ENCODE results near the gene MEG3. TPM values are rescaled to one million over a fixed set of nuclear protein-coding genes. Genes with fewer than 3 reads are reported as not detected.

Gene MEG3
- total RNA-seq, 1 experiment from 2014 or later: 419 TPM

DNA sequence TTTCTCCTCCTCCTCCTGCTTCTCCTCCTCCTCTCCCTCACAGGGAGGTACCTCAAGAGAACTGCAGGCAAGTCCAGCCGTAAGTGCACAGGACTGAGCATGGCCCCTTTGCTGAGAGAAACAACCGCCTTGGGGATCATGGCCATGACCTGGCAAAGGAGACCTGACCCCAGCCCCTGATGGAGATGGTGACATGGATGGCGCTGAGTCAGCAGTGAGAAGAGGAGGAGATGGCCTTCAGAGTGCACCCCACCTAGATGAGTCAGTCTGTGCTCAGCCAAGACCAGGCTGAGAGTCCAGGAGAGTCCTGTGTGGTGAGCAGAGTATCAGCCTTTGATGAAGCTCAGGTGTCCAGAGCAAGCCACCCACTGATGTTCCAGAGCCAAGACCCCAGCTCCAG, 36.4 kb downstream of the MEG3 start:
- no peak for DNase-seq
- Histone ChIP-seq H3K4me1 (no peaks in the 10 kb centered on the region), H3K27me3 (no peaks in the 10 kb centered on the region), H3K36me3 (peaks cover 89% of the 10 kb centered on the region), H3K4me3 (no peak overlapping the region), H3K9me3 (replicated peaks) (no peaks in the 10 kb centered on the region), H3K27ac (no peak overlapping the region)

DNA sequence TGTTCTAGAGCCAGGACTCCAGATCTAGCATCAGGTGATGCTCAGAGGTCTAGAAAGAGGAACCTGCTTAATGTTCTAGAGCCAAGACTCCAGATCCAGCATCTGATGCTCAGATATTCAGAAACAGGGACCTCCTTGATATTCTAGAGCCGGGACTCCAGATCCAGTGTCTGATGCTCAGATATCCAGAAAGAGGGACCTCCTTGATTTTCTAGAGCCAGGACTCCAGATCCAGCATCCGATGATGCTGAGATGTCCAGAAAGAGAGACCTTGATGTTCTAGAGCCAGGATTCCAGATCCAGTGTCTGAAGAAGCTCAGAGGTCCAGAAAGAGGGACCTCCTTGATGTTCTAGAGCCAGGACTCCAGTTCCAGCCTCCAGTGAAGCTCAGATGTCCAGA, 36.9 kb downstream of the MEG3 start:
- no peaks in the 10 kb centered on the region for H3K9me3 ChIP-seq (replicated peaks)
- H3K4me3 ChIP-seq: no peak overlapping the region
- H3K27me3 ChIP-seq: no peaks in the 10 kb centered on the region
- peaks cover 88% of the 10 kb centered on the region for H3K36me3 ChIP-seq
- no peak for DNase-seq
- H3K4me1 ChIP-seq: no peaks in the 10 kb centered on the region
- H3K27ac ChIP-seq: no peak overlapping the region

DNA sequence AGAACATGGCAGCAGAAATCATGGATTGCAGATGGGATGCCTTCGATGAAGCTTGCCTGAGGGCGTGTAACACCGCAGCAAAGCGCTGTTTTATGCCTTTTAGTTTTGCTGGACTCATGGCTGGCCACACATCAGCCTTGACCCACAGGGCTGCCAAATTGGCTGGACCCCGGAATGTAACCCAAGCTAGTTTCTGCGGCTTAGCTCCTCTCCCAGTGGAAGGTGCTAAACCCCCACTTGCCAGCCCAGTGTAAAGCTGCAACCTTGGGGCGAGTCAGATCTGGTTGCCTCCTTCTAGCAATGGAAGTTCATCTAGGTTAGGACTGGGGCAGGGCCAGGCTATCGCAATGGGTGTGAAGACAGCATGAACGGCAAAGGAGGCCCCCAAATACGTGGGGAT, 38.3 kb downstream of the MEG3 start:
- DNase-seq: no peak
- peaks cover 87% of the 10 kb centered on the region for H3K36me3 ChIP-seq

DNA sequence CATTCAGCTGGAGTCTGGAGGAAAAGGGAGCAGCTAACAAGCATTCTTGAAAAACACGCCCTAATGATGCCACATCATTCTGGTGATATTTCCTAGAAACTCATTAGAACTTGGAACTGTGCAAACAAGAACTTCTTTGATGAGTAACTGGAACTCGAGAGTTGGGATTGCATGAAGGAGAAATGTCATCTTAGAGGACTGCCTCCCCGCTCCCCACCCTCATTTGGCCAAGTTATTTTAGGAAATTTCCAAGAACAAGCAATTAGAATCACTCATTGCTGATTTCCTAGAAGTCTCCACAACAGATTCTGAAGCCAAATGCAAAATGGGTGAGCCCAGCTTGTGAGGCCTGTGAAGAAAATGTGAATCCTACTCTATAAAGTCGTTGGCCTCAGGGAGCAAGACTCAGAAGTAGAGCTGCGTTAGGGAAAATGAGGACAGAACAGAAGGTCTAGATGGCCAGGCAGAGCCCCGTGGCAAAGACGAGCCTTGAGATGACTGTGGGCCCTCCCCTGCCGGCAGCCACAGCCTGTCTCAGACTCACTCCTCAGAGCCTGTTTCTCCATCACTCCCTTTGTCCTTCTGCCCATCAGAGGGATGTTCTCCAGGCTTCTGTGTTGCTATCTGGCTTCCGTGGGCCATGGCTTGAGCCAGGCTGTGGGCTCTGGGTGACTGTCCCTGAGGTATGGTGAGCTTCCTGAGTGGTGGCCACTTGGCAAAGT, 39.2 kb downstream of the MEG3 start:
- H3K36me3 ChIP-seq: peaks cover 80% of the 10 kb centered on the region
- no peak for DNase-seq
- H3K9me3 ChIP-seq (replicated peaks): no peaks in the 10 kb centered on the region

More for the DNA sequence above, 38.3 kb downstream of the MEG3 start:
- no peaks in the 10 kb centered on the region for H3K4me1 ChIP-seq
- no peak overlapping the region for H3K4me3 ChIP-seq
- H3K27me3 ChIP-seq: no peaks in the 10 kb centered on the region
- H3K9me3 ChIP-seq (replicated peaks): no peaks in the 10 kb centered on the region
- no peak overlapping the region for H3K27ac ChIP-seq

DNA sequence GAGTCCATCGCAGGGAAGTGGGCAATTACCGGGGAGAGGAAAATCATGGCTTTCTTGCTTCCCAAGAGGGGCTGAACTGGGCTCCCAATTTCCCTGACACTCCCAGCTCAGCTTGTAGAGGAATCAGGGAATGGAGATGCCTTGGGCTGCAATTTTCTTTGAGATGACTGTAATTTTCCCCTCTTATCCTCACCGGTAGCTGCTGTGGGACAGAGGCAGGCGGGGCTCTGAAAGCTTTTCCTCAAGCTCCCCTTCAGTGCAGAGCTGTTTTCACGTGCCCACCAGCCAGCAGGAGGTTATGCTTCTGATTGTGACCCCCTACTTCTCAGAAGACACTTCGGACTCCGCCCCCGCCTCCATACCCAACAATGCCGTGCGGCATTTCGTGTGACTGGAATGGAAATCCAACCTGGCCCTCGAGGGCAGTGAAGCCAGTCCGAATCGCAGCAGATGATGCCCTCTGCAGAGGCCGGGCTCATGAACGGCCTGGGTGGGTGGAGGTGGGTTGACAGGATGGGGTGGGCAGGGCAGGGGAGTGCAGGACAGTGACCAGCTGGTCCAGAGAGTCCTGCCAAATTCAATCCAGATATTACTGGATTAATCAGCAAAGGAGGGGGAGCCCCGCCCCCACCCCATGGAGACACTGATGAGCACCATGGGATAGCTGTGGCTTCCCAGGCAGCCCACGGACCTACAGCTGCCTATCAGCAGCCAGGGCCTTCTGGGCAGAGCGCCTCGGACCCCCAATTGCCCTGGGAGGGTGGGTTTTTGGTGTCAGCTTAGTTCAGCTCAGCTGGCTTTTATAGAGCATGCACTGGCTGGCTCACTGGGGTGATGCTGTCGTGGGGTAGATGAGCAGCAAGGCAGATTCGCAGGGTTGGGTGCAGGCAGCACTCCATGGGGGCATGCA, 40.0 kb downstream of the MEG3 start:
- Histone ChIP-seq H3K36me3 (peaks cover 74% of the 10 kb centered on the region), H3K27ac (no peak overlapping the region)

More for the DNA sequence above, 39.2 kb downstream of the MEG3 start:
- Histone ChIP-seq H3K4me1 (no peaks in the 10 kb centered on the region), H3K27ac (no peak overlapping the region), H3K27me3 (no peaks in the 10 kb centered on the region), H3K4me3 (no peak overlapping the region)

DNA sequence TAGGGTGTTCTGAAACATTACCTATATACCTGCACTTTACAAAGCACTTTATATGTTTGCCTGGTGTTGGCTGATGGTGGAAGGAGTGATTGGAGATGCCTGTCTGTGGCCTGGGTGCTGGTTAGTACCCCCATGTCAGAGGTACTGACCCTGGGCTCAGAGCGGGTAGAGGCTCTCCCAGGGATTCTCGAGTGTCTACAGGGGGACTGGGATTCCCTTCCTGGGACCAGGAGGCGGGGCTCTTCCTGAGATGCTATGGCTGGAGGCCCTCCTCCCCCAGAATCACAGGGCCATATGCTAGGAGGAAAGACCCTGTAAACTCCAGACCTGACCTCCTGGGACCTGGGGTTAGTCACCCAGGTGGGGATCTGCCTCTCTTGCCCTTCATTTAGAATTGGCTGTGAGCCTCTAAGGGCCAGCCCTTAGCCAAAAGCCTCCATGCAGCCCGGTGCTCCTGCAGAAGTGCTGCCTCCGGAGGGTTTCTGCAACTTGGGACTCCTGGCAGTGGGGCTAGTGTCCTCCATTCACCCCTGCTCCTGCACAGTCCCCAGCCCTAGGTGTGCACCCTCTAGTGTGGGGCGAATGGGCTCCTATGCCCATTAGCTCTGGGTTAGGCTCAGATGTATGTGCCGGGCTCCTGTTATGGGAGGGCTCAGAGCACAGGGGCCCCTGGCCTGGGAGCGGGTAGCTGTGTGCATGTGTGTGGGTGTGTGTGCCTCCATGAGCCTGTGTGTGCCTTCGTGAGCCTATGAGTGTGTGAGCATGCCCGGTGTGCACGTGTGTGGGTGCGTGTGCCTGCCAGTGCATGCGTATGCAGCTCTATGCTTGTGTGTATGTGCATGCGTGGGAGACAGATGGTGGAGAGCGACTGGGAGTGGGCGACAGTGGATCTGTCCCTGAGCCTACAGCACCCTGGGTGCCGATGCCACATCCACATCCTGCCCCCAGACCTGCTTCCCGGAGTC, 41.0 kb downstream of the MEG3 start:
- no peaks in the 10 kb centered on the region for H3K4me1 ChIP-seq
- no peak overlapping the region for H3K27ac ChIP-seq
- H3K36me3 ChIP-seq: peaks cover 64% of the 10 kb centered on the region
- no peaks in the 10 kb centered on the region for H3K27me3 ChIP-seq
- H3K4me3 ChIP-seq: no peak overlapping the region
- DNase-seq: no peak
- no peaks in the 10 kb centered on the region for H3K9me3 ChIP-seq (replicated peaks)

More for the DNA sequence above, 40.0 kb downstream of the MEG3 start:
- no peak overlapping the region for H3K4me3 ChIP-seq
- no peak for DNase-seq
- no peaks in the 10 kb centered on the region for H3K4me1 ChIP-seq
- H3K27me3 ChIP-seq: no peaks in the 10 kb centered on the region
- no peaks in the 10 kb centered on the region for H3K9me3 ChIP-seq (replicated peaks)

DNA sequence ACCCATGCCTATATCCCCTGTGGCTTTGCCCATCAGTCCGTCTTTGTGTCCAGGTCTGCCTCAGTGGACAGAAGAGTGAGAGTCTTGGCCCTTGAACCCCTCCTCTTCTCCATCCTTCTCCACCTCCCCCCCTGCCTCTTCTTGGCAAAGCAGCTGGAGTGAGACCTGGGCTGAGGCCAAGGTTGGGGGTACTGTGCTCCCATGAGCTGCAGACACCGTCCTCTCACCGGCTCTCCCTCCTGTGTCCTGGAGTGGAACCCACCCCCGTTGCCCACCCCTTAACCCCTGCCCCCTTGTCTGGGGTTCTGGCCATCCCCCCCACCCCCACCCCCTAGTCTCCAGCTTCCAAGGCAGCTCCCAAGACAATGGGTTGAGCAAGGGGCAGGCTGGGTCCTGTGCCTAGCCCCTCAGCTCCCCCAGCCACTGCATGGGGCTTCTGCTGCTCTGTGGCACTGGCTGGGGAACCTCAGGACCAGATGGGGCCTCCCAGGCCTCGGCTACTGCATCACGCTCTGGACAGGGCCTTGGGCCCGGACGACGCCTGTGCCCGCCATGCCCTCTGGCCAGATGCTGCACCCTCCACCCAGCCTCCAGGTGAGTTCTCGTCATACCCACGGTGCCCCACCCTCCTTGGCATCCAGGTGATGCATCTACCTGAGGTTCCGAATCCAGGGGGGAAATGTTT, 41.9 kb downstream of the MEG3 start:
- H3K4me1 ChIP-seq: no peaks in the 10 kb centered on the region
- H3K4me3 ChIP-seq: no peak overlapping the region
- peaks cover 58% of the 10 kb centered on the region for H3K36me3 ChIP-seq
- no peak for DNase-seq
- no peaks in the 10 kb centered on the region for H3K27me3 ChIP-seq
- no peak overlapping the region for H3K27ac ChIP-seq
- no peaks in the 10 kb centered on the region for H3K9me3 ChIP-seq (replicated peaks)

DNA sequence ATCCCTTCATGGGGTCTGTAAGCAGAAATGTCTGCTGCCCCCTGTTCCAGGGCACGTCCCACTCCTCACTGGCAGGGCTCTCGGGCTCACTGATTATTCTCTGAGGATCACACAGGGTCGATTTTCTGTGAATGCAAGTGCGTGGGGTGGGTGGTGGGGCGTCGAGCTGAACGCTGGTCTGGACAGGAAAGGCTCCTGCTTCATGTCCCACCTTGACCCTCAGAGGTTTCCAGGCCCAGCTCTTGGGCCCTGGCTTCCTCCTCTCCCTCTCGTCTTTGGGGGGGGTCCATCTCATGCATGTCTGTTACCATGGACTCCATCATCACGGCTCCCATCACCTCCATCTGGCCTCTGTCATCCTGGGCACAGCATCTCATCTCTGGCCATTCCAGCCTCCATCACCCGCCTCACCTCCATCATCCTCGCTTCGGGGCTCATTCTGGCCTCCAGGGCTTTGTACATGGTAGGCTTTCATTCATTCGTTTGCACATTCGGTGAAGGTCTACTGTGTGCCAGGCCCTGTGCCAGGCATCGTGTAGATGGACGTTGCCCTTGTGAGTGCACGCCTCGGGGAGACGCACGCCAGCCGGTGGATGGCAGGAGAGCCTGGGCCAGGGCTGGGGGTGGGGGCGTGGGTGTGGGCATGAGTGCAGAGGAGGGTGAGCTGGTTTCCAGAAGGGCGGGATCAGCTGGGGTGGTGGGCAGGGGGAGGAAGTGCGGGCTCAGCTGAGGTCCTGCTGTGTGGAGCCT, 42.9 kb downstream of the MEG3 start:
- no peak for DNase-seq
- Histone ChIP-seq H3K4me3 (no peak overlapping the region), H3K27me3 (no peaks in the 10 kb centered on the region), H3K4me1 (no peaks in the 10 kb centered on the region), H3K9me3 (replicated peaks) (no peaks in the 10 kb centered on the region), H3K36me3 (peaks cover 54% of the 10 kb centered on the region), H3K27ac (no peak overlapping the region)

DNA sequence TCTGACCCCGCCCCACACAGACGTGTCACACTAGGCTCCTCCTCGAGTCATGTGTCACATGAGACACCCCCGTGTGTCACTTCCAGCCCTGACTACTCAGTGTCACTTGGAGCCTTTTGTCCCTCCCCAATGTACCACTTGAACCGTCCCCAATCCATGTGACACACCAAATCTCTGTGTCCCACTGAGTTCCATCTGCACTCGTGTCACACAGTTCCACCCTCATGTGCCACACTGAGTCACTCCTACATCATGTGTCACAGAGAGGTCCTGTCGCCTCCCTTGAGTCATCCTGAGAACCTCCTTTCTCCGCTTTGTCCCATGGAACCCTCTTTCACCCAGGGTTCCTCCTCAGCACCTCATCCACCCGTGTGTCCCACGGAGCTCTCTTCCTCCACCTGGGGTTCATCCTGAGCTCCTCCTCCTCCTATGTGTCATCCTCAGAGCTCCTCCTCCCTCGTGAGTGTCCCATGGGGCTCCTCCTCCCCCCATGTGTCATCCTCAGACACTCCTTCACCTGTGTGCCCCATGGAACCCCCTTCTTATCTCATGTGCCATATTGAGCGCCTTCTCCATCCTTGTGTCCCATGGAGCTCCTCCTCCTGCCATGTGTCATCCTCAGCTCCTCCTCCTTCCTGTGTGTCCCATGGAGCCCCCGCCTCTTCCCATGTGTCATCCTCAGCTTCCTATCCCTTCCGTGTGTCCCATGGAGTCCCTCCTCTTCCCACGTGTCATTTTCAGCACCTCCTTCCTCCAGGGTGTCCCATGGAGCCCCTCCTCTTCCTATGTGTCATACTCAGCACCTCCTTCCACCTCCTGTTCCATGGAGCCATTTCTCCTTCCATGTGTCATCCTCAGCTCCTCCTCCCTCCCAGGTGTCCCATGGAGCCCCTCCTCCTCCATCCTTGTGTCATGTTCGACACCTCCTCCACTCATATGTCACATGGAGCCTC, 45.6 kb downstream of the MEG3 start:
- H3K4me3 ChIP-seq: no peak overlapping the region
- no peak overlapping the region for H3K27ac ChIP-seq
- no peak for DNase-seq
- no peaks in the 10 kb centered on the region for H3K4me1 ChIP-seq
- no peaks in the 10 kb centered on the region for H3K9me3 ChIP-seq (replicated peaks)
- peaks cover 44% of the 10 kb centered on the region for H3K36me3 ChIP-seq
- no peaks in the 10 kb centered on the region for H3K27me3 ChIP-seq

DNA sequence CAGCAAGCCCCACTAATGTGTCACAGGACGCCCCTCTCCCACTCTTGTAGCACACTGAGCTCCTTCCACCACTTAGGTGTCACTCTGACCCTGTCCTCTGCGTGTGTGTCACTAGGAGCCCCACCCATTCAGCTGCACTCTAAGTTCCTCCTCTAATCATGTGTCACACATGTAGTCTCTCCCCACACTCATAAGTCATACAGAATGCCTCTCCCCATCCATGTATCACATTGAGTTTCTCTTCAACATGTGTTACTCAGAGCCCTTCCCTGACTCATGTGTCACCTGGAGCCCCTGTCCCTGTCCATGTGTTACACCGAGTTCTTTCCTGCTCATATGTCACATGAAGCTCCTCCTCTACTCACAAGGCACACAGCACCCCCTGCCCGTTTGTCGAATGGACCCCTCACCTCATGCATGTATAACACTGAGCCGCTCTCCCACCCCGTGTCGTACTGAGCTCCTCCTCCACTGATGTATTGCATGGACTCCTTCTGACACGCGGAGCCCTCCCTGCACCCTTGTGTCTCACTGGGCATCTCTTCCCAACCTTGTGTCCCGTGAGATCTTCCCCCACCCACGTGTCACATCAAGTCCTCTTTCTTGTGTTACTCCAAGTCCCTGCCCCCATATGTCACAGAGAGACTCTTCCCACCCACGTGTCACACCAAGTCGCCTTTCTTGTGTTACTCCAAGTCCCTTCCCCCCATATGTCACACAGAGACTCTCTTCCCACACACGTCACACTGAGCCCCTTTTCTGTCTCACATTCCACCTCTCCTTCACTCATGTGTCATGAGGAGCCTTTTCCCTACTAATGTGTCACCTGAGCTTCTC, 46.6 kb downstream of the MEG3 start:
- Histone ChIP-seq H3K27ac (no peak overlapping the region), H3K36me3 (peaks cover 41% of the 10 kb centered on the region)

DNA sequence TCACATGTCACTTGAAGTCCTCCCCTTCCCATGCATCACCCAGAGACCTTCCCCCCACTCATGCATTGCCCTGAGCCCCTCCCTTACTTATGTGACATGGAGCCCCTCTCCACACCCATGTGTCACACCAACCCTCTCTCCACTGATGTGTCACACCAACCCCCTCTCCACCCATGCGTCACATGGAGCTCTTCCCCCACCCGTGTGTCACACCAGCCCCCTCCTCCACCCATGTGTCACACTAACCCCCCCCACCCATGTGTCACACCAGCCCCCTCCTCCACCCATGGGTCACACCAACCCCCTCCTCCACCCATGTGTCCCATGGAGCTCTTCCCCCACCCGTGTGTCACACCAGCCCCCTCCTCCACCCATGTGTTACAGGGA, 47.2 kb downstream of the MEG3 start:
- H3K36me3 ChIP-seq: peaks cover 43% of the 10 kb centered on the region
- H3K27ac ChIP-seq: no peak overlapping the region
- H3K4me3 ChIP-seq: no peak overlapping the region
- H3K4me1 ChIP-seq: no peaks in the 10 kb centered on the region
- DNase-seq: no peak
- no peaks in the 10 kb centered on the region for H3K27me3 ChIP-seq
- no peaks in the 10 kb centered on the region for H3K9me3 ChIP-seq (replicated peaks)

More for the DNA sequence above, 46.6 kb downstream of the MEG3 start:
- H3K4me3 ChIP-seq: no peak overlapping the region
- no peak for DNase-seq
- no peaks in the 10 kb centered on the region for H3K9me3 ChIP-seq (replicated peaks)
- H3K27me3 ChIP-seq: no peaks in the 10 kb centered on the region
- no peaks in the 10 kb centered on the region for H3K4me1 ChIP-seq

DNA sequence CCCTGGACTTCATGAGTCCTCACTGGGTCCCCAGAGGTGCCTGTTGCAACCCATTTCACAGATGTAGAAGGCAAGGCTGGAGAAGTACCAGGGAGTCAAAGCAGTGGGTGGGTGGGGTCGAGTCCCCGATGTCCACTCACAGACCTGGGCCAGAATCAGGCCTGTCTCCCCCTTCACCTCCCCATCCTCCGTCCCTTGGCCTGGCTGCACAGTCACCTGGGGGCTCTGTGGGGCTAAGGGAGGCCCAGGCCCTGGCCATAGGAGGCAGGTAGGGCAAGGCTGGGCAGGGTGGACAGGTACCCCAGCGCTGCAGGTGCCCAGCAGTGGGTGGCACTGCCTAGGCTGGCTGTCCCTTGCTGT, 48.1 kb downstream of the MEG3 start:
- Histone ChIP-seq H3K27me3 (no peaks in the 10 kb centered on the region), H3K4me3 (no peak overlapping the region), H3K36me3 (peaks cover 41% of the 10 kb centered on the region), H3K9me3 (replicated peaks) (no peaks in the 10 kb centered on the region), H3K27ac (no peak overlapping the region), H3K4me1 (no peaks in the 10 kb centered on the region)
- DNase-seq: no peak

Measured in SJCRH30 (cell line).